Measurements from ENCODE around the gene TLCD3A.
"Not testable (repeated sequence)": the region's sequence is repeated elsewhere in the genome, so short reads cannot be mapped to it uniquely, and the experiment has no call there.

Gene TLCD3A

GRCh38 chr17:755319-755961 is 23.0 kb downstream of the TLCD3A start:
- not testable (repeated sequence) for H3K4me3 ChIP-seq (ENCODE audit: low read length); H3K79me1 ChIP-seq (ENCODE audit: low read length); H2BK15ac ChIP-seq (replicated peaks; ENCODE audit: low read depth)

GRCh38 chr17:756010-756567 is 23.7 kb downstream of the TLCD3A start:
- not testable (repeated sequence) for H3K4me1 ChIP-seq (ENCODE audit: control insufficient read depth, low read depth, low read length); H3K4me2 ChIP-seq (ENCODE audit: low read length); H4K5ac ChIP-seq (ENCODE audit: low read length); H3K36me3 ChIP-seq (ENCODE audit: control insufficient read depth, insufficient read depth, low read length); H3K27me3 ChIP-seq (ENCODE audit: insufficient read depth, low read length, poor library complexity); H3K18ac ChIP-seq (ENCODE audit: low read length); H3K79me2 ChIP-seq (ENCODE audit: control insufficient read depth, insufficient read depth, low read length); H3K56ac ChIP-seq (ENCODE audit: low read length); H2BK120ac ChIP-seq (ENCODE audit: low read depth, low read length); H4K8ac ChIP-seq (ENCODE audit: low read depth, low read length); H3K23ac ChIP-seq (ENCODE audit: low read length); H3K27ac ChIP-seq (ENCODE audit: low read depth, low read length); H2BK15ac ChIP-seq (replicated peaks; ENCODE audit: low read depth); H2BK5ac ChIP-seq (ENCODE audit: low read length); H3K4ac ChIP-seq (ENCODE audit: low read depth, low read length); H3K4me3 ChIP-seq (ENCODE audit: low read length); H3K9ac ChIP-seq (ENCODE audit: low read length); H2AK5ac ChIP-seq (ENCODE audit: low read length); H3K79me1 ChIP-seq (ENCODE audit: low read length)
- no CpG with 5 or more reads among the region's 15 CpGs for WGBS (ENCODE audit: extremely low coverage, insufficient coverage, low lambda C conversion rate)
- DNase-seq, result peak; percentile 71

More at GRCh38 chr17:755319-755961, 23.0 kb downstream of the TLCD3A start:
- H3K36me3 ChIP-seq (ENCODE audit: control insufficient read depth, insufficient read depth, low read length); H4K8ac ChIP-seq (ENCODE audit: low read depth, low read length); H3K23ac ChIP-seq (ENCODE audit: low read length); H2AK5ac ChIP-seq (ENCODE audit: low read length); H2BK5ac ChIP-seq (ENCODE audit: low read length); H3K4ac ChIP-seq (ENCODE audit: low read depth, low read length); H4K5ac ChIP-seq (ENCODE audit: low read length); H2BK120ac ChIP-seq (ENCODE audit: low read depth, low read length); H3K9ac ChIP-seq (ENCODE audit: low read length); H3K27me3 ChIP-seq (ENCODE audit: insufficient read depth, low read length, poor library complexity); DNase-seq; H3K27ac ChIP-seq (ENCODE audit: low read depth, low read length); H3K18ac ChIP-seq (ENCODE audit: low read length); H3K4me1 ChIP-seq (ENCODE audit: control insufficient read depth, low read depth, low read length); H3K56ac ChIP-seq (ENCODE audit: low read length); H3K4me2 ChIP-seq (ENCODE audit: low read length): not testable (repeated sequence)
- no CpG with 5 or more reads among the region's 9 CpGs for WGBS (ENCODE audit: extremely low coverage, insufficient coverage, low lambda C conversion rate)
- H3K79me2 ChIP-seq (ENCODE audit: control insufficient read depth, insufficient read depth, low read length), result peaks cover 13% of the 10 kb centered on the region

- DNase-seq, result no peak
- Histone ChIP-seq H2BK5ac (ENCODE audit: low read length) (no peak overlapping the region), H3K9ac (ENCODE audit: low read length) (no peak overlapping the region), H2BK15ac (replicated peaks; ENCODE audit: low read depth) (no peak overlapping the region), H3K27me3 (ENCODE audit: insufficient read depth, low read length, poor library complexity) (no peaks in the 10 kb centered on the region), H3K23ac (ENCODE audit: low read length) (no peak overlapping the region), H3K27ac (ENCODE audit: low read depth, low read length) (no peak overlapping the region), H3K4me3 (ENCODE audit: low read length) (no peak overlapping the region), H2BK120ac (ENCODE audit: low read depth, low read length) (no peak overlapping the region), H3K56ac (ENCODE audit: low read length) (no peak overlapping the region), H4K5ac (ENCODE audit: low read length) (no peak overlapping the region), H3K18ac (ENCODE audit: low read length) (no peak overlapping the region), H3K79me2 (ENCODE audit: control insufficient read depth, insufficient read depth, low read length) (no peaks in the 10 kb centered on the region), H3K36me3 (ENCODE audit: control insufficient read depth, insufficient read depth, low read length) (peaks cover 8% of the 10 kb centered on the region), H3K4me1 (ENCODE audit: control insufficient read depth, low read depth, low read length) (no peaks in the 10 kb centered on the region), H3K4ac (ENCODE audit: low read depth, low read length) (no peak overlapping the region), H2AK5ac (ENCODE audit: low read length) (no peak overlapping the region), H3K79me1 (ENCODE audit: low read length) (no peaks in the 10 kb centered on the region), H4K8ac (ENCODE audit: low read depth, low read length) (no peak overlapping the region), H3K4me2 (ENCODE audit: low read length) (no peak overlapping the region)
- no CpG with 5 or more reads among the region's 5 CpGs for WGBS (ENCODE audit: extremely low coverage, insufficient coverage, low lambda C conversion rate)
Observed at GRCh38 chr17:759964-760363, 27.6 kb downstream of the TLCD3A start.

GRCh38 chr17:760371-760770 is 28.0 kb downstream of the TLCD3A start:
- H3K27me3 ChIP-seq (ENCODE audit: insufficient read depth, low read length, poor library complexity), result no peaks in the 10 kb centered on the region
- no peak overlapping the region for H3K4me2 ChIP-seq (ENCODE audit: low read length)
- no peak overlapping the region for H2BK5ac ChIP-seq (ENCODE audit: low read length)
- no peak overlapping the region for H3K56ac ChIP-seq (ENCODE audit: low read length)
- no peak overlapping the region for H3K4me3 ChIP-seq (ENCODE audit: low read length)
- no peak overlapping the region for H4K5ac ChIP-seq (ENCODE audit: low read length)
- H2BK120ac ChIP-seq (ENCODE audit: low read depth, low read length), result no peak overlapping the region
- H2BK15ac ChIP-seq (replicated peaks; ENCODE audit: low read depth), result no peak overlapping the region
- no peak overlapping the region for H3K27ac ChIP-seq (ENCODE audit: low read depth, low read length)
- no peak for DNase-seq
- H3K79me2 ChIP-seq (ENCODE audit: control insufficient read depth, insufficient read depth, low read length), result no peaks in the 10 kb centered on the region
- H3K4ac ChIP-seq (ENCODE audit: low read depth, low read length), result no peak overlapping the region
- H4K8ac ChIP-seq (ENCODE audit: low read depth, low read length), result no peak overlapping the region
- peaks cover 8% of the 10 kb centered on the region for H3K36me3 ChIP-seq (ENCODE audit: control insufficient read depth, insufficient read depth, low read length)
- no peaks in the 10 kb centered on the region for H3K79me1 ChIP-seq (ENCODE audit: low read length)
- H2AK5ac ChIP-seq (ENCODE audit: low read length), result no peak overlapping the region
- no peaks in the 10 kb centered on the region for H3K4me1 ChIP-seq (ENCODE audit: control insufficient read depth, low read depth, low read length)
- H3K18ac ChIP-seq (ENCODE audit: low read length), result no peak overlapping the region
- H3K9ac ChIP-seq (ENCODE audit: low read length), result no peak overlapping the region
- H3K23ac ChIP-seq (ENCODE audit: low read length), result no peak overlapping the region
- WGBS (ENCODE audit: extremely low coverage, insufficient coverage, low lambda C conversion rate), result no CpG with 5 or more reads among the region's 9 CpGs

- peaks cover 7% of the 10 kb centered on the region for H3K36me3 ChIP-seq (ENCODE audit: control insufficient read depth, insufficient read depth, low read length)
- no CpG with 5 or more reads among the region's 3 CpGs for WGBS (ENCODE audit: extremely low coverage, insufficient coverage, low lambda C conversion rate)
- DNase-seq, result no peak
- no peak overlapping the region for H3K18ac ChIP-seq (ENCODE audit: low read length)
- no peak overlapping the region for H4K8ac ChIP-seq (ENCODE audit: low read depth, low read length)
- H2BK5ac ChIP-seq (ENCODE audit: low read length), result no peak overlapping the region
- H3K9ac ChIP-seq (ENCODE audit: low read length), result no peak overlapping the region
- H4K5ac ChIP-seq (ENCODE audit: low read length), result no peak overlapping the region
- H3K79me1 ChIP-seq (ENCODE audit: low read length), result no peaks in the 10 kb centered on the region
- no peak overlapping the region for H3K4me2 ChIP-seq (ENCODE audit: low read length)
- no peak overlapping the region for H3K56ac ChIP-seq (ENCODE audit: low read length)
- H3K4ac ChIP-seq (ENCODE audit: low read depth, low read length), result no peak overlapping the region
- H2AK5ac ChIP-seq (ENCODE audit: low read length), result no peak overlapping the region
- no peaks in the 10 kb centered on the region for H3K79me2 ChIP-seq (ENCODE audit: control insufficient read depth, insufficient read depth, low read length)
- no peak overlapping the region for H3K23ac ChIP-seq (ENCODE audit: low read length)
- H2BK120ac ChIP-seq (ENCODE audit: low read depth, low read length), result no peak overlapping the region
- no peak overlapping the region for H2BK15ac ChIP-seq (replicated peaks; ENCODE audit: low read depth)
- H3K27ac ChIP-seq (ENCODE audit: low read depth, low read length), result no peak overlapping the region
- no peak overlapping the region for H3K4me3 ChIP-seq (ENCODE audit: low read length)
- no peaks in the 10 kb centered on the region for H3K4me1 ChIP-seq (ENCODE audit: control insufficient read depth, low read depth, low read length)
- no peaks in the 10 kb centered on the region for H3K27me3 ChIP-seq (ENCODE audit: insufficient read depth, low read length, poor library complexity)
Observed at GRCh38 chr17:767076-767475, 34.7 kb downstream of the TLCD3A start.

GRCh38 chr17:773016-773415 is 40.6 kb downstream of the TLCD3A start:
- no peak overlapping the region for H3K56ac ChIP-seq (ENCODE audit: low read length)
- no peak overlapping the region for H3K27ac ChIP-seq (ENCODE audit: low read depth, low read length)
- no CpG with 5 or more reads among the region's 5 CpGs for WGBS (ENCODE audit: extremely low coverage, insufficient coverage, low lambda C conversion rate)

More at GRCh38 chr17:773016-773415, 40.6 kb downstream of the TLCD3A start:
- H3K23ac ChIP-seq (ENCODE audit: low read length), result no peak overlapping the region
- no peak overlapping the region for H3K4me3 ChIP-seq (ENCODE audit: low read length)
- no peaks in the 10 kb centered on the region for H3K27me3 ChIP-seq (ENCODE audit: insufficient read depth, low read length, poor library complexity)
- H4K5ac ChIP-seq (ENCODE audit: low read length), result no peak overlapping the region
- H3K4me1 ChIP-seq (ENCODE audit: control insufficient read depth, low read depth, low read length), result no peaks in the 10 kb centered on the region
- H4K8ac ChIP-seq (ENCODE audit: low read depth, low read length), result no peak overlapping the region
- no peaks in the 10 kb centered on the region for H3K79me2 ChIP-seq (ENCODE audit: control insufficient read depth, insufficient read depth, low read length)
- H3K18ac ChIP-seq (ENCODE audit: low read length), result no peak overlapping the region
- no peak for DNase-seq
- H2AK5ac ChIP-seq (ENCODE audit: low read length), result no peak overlapping the region
- peaks cover 11% of the 10 kb centered on the region for H3K36me3 ChIP-seq (ENCODE audit: control insufficient read depth, insufficient read depth, low read length)
- no peak overlapping the region for H2BK15ac ChIP-seq (replicated peaks; ENCODE audit: low read depth)
- no peak overlapping the region for H3K9ac ChIP-seq (ENCODE audit: low read length)
- peaks cover 3% of the 10 kb centered on the region for H3K79me1 ChIP-seq (ENCODE audit: low read length)
- no peak overlapping the region for H3K4ac ChIP-seq (ENCODE audit: low read depth, low read length)
- H3K4me2 ChIP-seq (ENCODE audit: low read length), result no peak overlapping the region
- H2BK120ac ChIP-seq (ENCODE audit: low read depth, low read length), result no peak overlapping the region
- H2BK5ac ChIP-seq (ENCODE audit: low read length), result no peak overlapping the region

Measured in mesendoderm (in vitro differentiated cells).